ENCODE measurements around the gene CHMP5.

Gene CHMP5

GRCh38 chr9:33264473-33265177 lies at the start of gene CHMP5, which contains the start of gene BAG1:
TSS of gene CHMP5 (plus strand) at chr9:33265049. CDS start at chr9:33265079, 30 bp downstream.
TSS of gene BAG1 (minus strand) at chr9:33264708.
- peak; percentile 99 to 100 for DNase-seq (ENCODE audit: low read depth in 2 of 2)

GRCh38 chr9:33220681-33221567 lies 43.9 kb upstream of the CHMP5 start:
- no peak for DNase-seq (ENCODE audit: low read depth in 2 of 2)

- no peak for DNase-seq (ENCODE audit: low read depth in 2 of 2)
Observed at GRCh38 chr9:33221568-33221884, 43.3 kb upstream of the CHMP5 start.

GRCh38 chr9:33222031-33222430 lies 42.8 kb upstream of the CHMP5 start:
- DNase-seq (ENCODE audit: low read depth in 2 of 2), result no peak

- no peak for DNase-seq (ENCODE audit: low read depth in 2 of 2)
Observed at GRCh38 chr9:33223696-33224095, 41.2 kb upstream of the CHMP5 start.

- DNase-seq (ENCODE audit: low read depth in 2 of 2), result peak; percentile 62 to 63
Observed at GRCh38 chr9:33225319-33226147, 39.3 kb upstream of the CHMP5 start.

- DNase-seq (ENCODE audit: low read depth in 2 of 2), result no peak
Observed at GRCh38 chr9:33227008-33227398, 37.8 kb upstream of the CHMP5 start.

- no peak for DNase-seq (ENCODE audit: low read depth in 2 of 2)
Observed at GRCh38 chr9:33227741-33228140, 37.1 kb upstream of the CHMP5 start.

- no peak for DNase-seq (ENCODE audit: low read depth in 2 of 2)
Observed at GRCh38 chr9:33228606-33229005, 36.2 kb upstream of the CHMP5 start.

GRCh38 chr9:33229359-33230114 lies 35.3 kb upstream of the CHMP5 start:
- no peak for DNase-seq (ENCODE audit: low read depth in 2 of 2)

GRCh38 chr9:33230756-33231622 lies 33.9 kb upstream of the CHMP5 start:
- no peak for DNase-seq (ENCODE audit: low read depth in 2 of 2)

- no peak for DNase-seq (ENCODE audit: low read depth in 2 of 2)
Observed at GRCh38 chr9:33231623-33231942, 33.3 kb upstream of the CHMP5 start.

- no peak for DNase-seq (ENCODE audit: low read depth in 2 of 2)
Observed at GRCh38 chr9:33232815-33233214, 32.0 kb upstream of the CHMP5 start.

- no peak for DNase-seq (ENCODE audit: low read depth in 2 of 2)
Observed at GRCh38 chr9:33233626-33234342, 31.1 kb upstream of the CHMP5 start.

GRCh38 chr9:33234511-33235467 lies 30.1 kb upstream of the CHMP5 start:
- DNase-seq (ENCODE audit: low read depth in 2 of 2), result no peak

GRCh38 chr9:33236571-33236970 lies 28.3 kb upstream of the CHMP5 start:
- DNase-seq (ENCODE audit: low read depth in 2 of 2), result no peak

- no peak for DNase-seq (ENCODE audit: low read depth in 2 of 2)
Observed at GRCh38 chr9:33239921-33240320, 24.9 kb upstream of the CHMP5 start, which contains the start of gene SPINK4. TSS of gene SPINK4 (plus strand) at chr9:33240167. CDS start at chr9:33240209, 42 bp downstream.

GRCh38 chr9:33241298-33241697 lies 23.6 kb upstream of the CHMP5 start:
- DNase-seq (ENCODE audit: low read depth in 2 of 2), result no peak

Measured in activated CD4-positive, alpha-beta T cell treated with anti-CD3 and anti-CD28 coated beads for 24 hours (primary cell).